ENCODE measurements around the gene BEST4.

DNA sequence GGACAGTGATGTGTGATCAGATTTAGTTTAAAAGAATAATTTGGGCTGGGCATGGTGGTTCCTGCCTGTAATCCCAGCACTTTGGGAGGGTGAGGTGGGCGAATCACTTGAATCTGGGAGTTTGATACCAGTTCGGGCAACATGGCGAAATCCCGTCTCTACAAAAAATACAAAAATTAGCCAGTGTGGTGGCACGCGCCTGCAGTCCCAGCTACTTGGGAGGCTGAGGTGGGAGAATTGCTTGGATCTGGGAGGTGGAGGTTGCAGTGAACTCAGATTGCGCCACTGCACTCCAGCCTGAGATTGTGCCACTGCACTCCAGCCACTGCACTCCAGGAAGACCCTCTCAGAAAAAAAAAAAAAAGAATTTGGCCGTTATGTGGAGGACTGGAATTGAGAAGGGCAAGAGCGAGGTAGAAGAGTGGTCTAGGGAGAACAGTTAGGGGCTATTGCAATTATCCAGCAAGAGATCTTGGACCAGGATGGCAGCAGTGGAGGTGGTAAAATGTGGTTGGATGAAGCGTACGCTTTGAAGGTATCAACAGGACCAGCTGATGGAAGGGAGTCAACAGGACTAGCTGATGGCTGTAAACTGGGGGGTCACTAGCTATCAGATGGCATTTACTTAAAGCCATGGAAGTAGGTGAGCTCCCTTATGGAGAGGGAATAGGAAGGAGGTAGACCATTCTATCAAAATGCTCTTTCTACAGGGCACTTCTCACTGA is 30.0 kb upstream of the BEST4 start:
- TF ChIP-seq, protein P1, sequence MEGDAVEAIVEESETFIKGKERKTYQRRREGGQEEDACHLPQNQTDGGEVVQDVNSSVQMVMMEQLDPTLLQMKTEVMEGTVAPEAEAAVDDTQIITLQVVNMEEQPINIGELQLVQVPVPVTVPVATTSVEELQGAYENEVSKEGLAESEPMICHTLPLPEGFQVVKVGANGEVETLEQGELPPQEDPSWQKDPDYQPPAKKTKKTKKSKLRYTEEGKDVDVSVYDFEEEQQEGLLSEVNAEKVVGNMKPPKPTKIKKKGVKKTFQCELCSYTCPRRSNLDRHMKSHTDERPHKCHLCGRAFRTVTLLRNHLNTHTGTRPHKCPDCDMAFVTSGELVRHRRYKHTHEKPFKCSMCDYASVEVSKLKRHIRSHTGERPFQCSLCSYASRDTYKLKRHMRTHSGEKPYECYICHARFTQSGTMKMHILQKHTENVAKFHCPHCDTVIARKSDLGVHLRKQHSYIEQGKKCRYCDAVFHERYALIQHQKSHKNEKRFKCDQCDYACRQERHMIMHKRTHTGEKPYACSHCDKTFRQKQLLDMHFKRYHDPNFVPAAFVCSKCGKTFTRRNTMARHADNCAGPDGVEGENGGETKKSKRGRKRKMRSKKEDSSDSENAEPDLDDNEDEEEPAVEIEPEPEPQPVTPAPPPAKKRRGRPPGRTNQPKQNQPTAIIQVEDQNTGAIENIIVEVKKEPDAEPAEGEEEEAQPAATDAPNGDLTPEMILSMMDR (IDR thresholded peaks at IDR 0.05) = no peak
- TF ChIP-seq EP300 (IDR thresholded peaks at IDR 0.05) = no peak
